ENCODE measurements around the gene RNF180. TPM values are rescaled to one million over a fixed set of nuclear protein-coding genes. Genes with fewer than 3 reads are reported as not detected.

Gene RNF180
- total RNA-seq, 1 experiment from 2014 or later = 0.61 TPM

GRCh38 chr5:64260756-64261155 lies 95.1 kb downstream of the RNF180 start:
- no peaks in the 10 kb centered on the region for H3K36me3 Mint-ChIP-seq (ENCODE audit: insufficient read depth, unreplicated experiment)
- BruUV-seq (replicated peaks) = no TSS peak
- no peak for DNase-seq
- no peaks in the 10 kb centered on the region for H3K9me3 Mint-ChIP-seq (ENCODE audit: unreplicated experiment)
- CTCF ChIA-PET = no interaction called here
- H3K4me3 Mint-ChIP-seq (ENCODE audit: unreplicated experiment) = no peak overlapping the region
- intact Hi-C loops (cut with micrococcal nuclease; ENCODE audit: unreplicated experiment) = no loop called here
- POLR2A ChIA-PET = no interaction called here
- H3K4me1 Mint-ChIP-seq (ENCODE audit: low read depth, unreplicated experiment) = no peaks in the 10 kb centered on the region
- H3K9me3 ChIP-seq = no peaks in the 10 kb centered on the region
- H3K27me3 Mint-ChIP-seq (ENCODE audit: insufficient read depth, unreplicated experiment) = no peaks in the 10 kb centered on the region
- no peak overlapping the region for H3K27ac Mint-ChIP-seq (ENCODE audit: unreplicated experiment)
- TF ChIP-seq, protein P1, sequence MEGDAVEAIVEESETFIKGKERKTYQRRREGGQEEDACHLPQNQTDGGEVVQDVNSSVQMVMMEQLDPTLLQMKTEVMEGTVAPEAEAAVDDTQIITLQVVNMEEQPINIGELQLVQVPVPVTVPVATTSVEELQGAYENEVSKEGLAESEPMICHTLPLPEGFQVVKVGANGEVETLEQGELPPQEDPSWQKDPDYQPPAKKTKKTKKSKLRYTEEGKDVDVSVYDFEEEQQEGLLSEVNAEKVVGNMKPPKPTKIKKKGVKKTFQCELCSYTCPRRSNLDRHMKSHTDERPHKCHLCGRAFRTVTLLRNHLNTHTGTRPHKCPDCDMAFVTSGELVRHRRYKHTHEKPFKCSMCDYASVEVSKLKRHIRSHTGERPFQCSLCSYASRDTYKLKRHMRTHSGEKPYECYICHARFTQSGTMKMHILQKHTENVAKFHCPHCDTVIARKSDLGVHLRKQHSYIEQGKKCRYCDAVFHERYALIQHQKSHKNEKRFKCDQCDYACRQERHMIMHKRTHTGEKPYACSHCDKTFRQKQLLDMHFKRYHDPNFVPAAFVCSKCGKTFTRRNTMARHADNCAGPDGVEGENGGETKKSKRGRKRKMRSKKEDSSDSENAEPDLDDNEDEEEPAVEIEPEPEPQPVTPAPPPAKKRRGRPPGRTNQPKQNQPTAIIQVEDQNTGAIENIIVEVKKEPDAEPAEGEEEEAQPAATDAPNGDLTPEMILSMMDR (IDR thresholded peaks at IDR 0.05; ENCODE audit: insufficient read depth in 1 of 2, low read depth in 1 of 2, low read length in 1 of 2, severe bottlenecking in 1 of 2, unreplicated experiment in 1 of 2) = no peak
- no peaks in the 10 kb centered on the region for H3K4me1 ChIP-seq
- no peaks in the 10 kb centered on the region for H3K36me3 ChIP-seq (ENCODE audit: control insufficient read depth, insufficient read depth, low read length)
- no peak overlapping the region for H3K4me3 ChIP-seq (ENCODE audit: low read depth, low read length)
- H3K27me3 ChIP-seq (replicated peaks; ENCODE audit: control insufficient read depth, insufficient read depth, low read length) = no peaks in the 10 kb centered on the region

GRCh38 chr5:64269164-64269563 lies 103.5 kb downstream of the RNF180 start:
- Histone ChIP-seq H3K27me3 (replicated peaks; ENCODE audit: control insufficient read depth, insufficient read depth, low read length) (no peaks in the 10 kb centered on the region), H3K4me3 (ENCODE audit: low read depth, low read length) (no peak overlapping the region), H3K4me1 (no peaks in the 10 kb centered on the region), H3K36me3 (ENCODE audit: control insufficient read depth, insufficient read depth, low read length) (no peaks in the 10 kb centered on the region), H3K9me3 (no peaks in the 10 kb centered on the region)
- Mint-ChIP-seq H3K4me3 (ENCODE audit: unreplicated experiment) (no peak overlapping the region), H3K9me3 (ENCODE audit: unreplicated experiment) (no peaks in the 10 kb centered on the region), H3K27ac (ENCODE audit: unreplicated experiment) (no peak overlapping the region), H3K27me3 (ENCODE audit: insufficient read depth, unreplicated experiment) (peaks cover 3% of the 10 kb centered on the region), H3K4me1 (ENCODE audit: low read depth, unreplicated experiment) (no peaks in the 10 kb centered on the region), H3K36me3 (ENCODE audit: insufficient read depth, unreplicated experiment) (no peaks in the 10 kb centered on the region)
- intact Hi-C loops (cut with micrococcal nuclease; ENCODE audit: unreplicated experiment) = no loop called here
- no peak for DNase-seq
- CTCF ChIA-PET = no interaction called here
- POLR2A ChIA-PET = no interaction called here
- TF ChIP-seq, protein P1 (IDR thresholded peaks at IDR 0.05; ENCODE audit: insufficient read depth in 1 of 2, low read depth in 1 of 2, low read length in 1 of 2, severe bottlenecking in 1 of 2, unreplicated experiment in 1 of 2) = no peak
- BruUV-seq (replicated peaks) = no TSS peak

DNA sequence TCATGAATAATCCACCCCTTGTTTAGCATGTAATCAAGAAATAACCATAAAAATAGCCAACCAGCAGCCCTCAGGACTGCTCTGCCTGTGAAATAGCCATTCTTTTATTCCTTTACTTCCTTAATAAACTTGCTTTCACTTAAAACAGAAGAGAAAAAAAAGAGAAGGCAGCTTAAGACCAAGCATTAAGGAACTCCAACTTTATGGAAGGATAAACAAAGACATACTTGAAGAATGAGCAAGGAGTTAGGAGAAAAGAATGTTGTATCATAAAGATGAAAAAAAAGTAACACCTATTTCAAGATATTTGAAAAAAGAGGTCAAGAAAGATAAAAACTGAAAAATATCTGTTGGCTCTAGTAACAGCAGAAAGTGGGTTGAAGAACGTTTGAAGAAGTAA lies 107.6 kb downstream of the RNF180 start:
- no peaks in the 10 kb centered on the region for H3K36me3 ChIP-seq (ENCODE audit: control insufficient read depth, insufficient read depth, low read length)
- no peaks in the 10 kb centered on the region for H3K36me3 Mint-ChIP-seq (ENCODE audit: insufficient read depth, unreplicated experiment)
- H3K27ac Mint-ChIP-seq (ENCODE audit: unreplicated experiment) = no peak overlapping the region
- no peaks in the 10 kb centered on the region for H3K4me1 Mint-ChIP-seq (ENCODE audit: low read depth, unreplicated experiment)
- DNase-seq = no peak
- ChIA-PET CTCF (no interaction called here), POLR2A (no interaction called here)
- no peaks in the 10 kb centered on the region for H3K9me3 ChIP-seq
- TF ChIP-seq, protein P1 (IDR thresholded peaks at IDR 0.05; ENCODE audit: insufficient read depth in 1 of 2, low read depth in 1 of 2, low read length in 1 of 2, severe bottlenecking in 1 of 2, unreplicated experiment in 1 of 2) = no peak
- no peaks in the 10 kb centered on the region for H3K27me3 ChIP-seq (replicated peaks; ENCODE audit: control insufficient read depth, insufficient read depth, low read length)
- intact Hi-C loops (cut with micrococcal nuclease; ENCODE audit: unreplicated experiment) = no loop called here
- H3K9me3 Mint-ChIP-seq (ENCODE audit: unreplicated experiment) = no peaks in the 10 kb centered on the region
- no peak overlapping the region for H3K4me3 Mint-ChIP-seq (ENCODE audit: unreplicated experiment)
- H3K27me3 Mint-ChIP-seq (ENCODE audit: insufficient read depth, unreplicated experiment) = peaks cover 3% of the 10 kb centered on the region
- no peaks in the 10 kb centered on the region for H3K4me1 ChIP-seq
- no peak overlapping the region for H3K4me3 ChIP-seq (ENCODE audit: low read depth, low read length)
- no TSS peak for BruUV-seq (replicated peaks)

Data from Caco-2 (cell line).